WTC11 (cell line): ENCODE data around the gene CRYBA2. TPM values are rescaled to one million over a fixed set of nuclear protein-coding genes. Genes with fewer than 3 reads are reported as not detected.

Source experiments
- ATAC-seq: fragments of 200-7000 bp; cut with Tn5 transposase; 2 replicates; pipeline ENCODE4 v1.10.0; 2021; ENCODE audit warnings: mild to moderate bottlenecking, moderate library complexity
- CTCF ChIA-PET: fragments of 300-600 bp; sonication (Branson Sonifier 250); formaldehyde crosslinking; loops from one replicate; lab custom pipeline; 2021; ENCODE audit warnings: antibody characterized with exemption; lab: Charles Lee
- POLR2A ChIA-PET: fragments of 350-600 bp; sonication (Branson Sonifier 250); formaldehyde crosslinking; loops from one replicate; lab custom pipeline; 2021; ENCODE audit warnings: antibody characterized with exemption; lab: Charles Lee
- DNase-seq: peaks from one replicate; pipeline ENCODE4 v3.0.0; 2021; ENCODE audit warnings: low spot score
- H3K27ac Mint-ChIP-seq: 2 replicates; pipeline ENCODE4 v1.8.0; 2021; ENCODE audit warnings: mixed read lengths
- H3K27me3 Mint-ChIP-seq: 2 replicates; pipeline ENCODE4 v1.8.0; 2021; ENCODE audit warnings: low read depth, mild to moderate bottlenecking, moderate library complexity, mixed read lengths
- H3K36me3 Mint-ChIP-seq: 2 replicates; pipeline ENCODE4 v1.8.0; 2021; ENCODE audit warnings: mixed read lengths
- H3K4me1 Mint-ChIP-seq: 2 replicates; pipeline ENCODE4 v1.8.0; 2022; ENCODE audit warnings: mixed read lengths
- H3K4me3 Mint-ChIP-seq: 2 replicates; pipeline ENCODE4 v1.8.0; 2021; ENCODE audit warnings: mild to moderate bottlenecking, moderate library complexity, mixed read lengths
- H3K9me3 Mint-ChIP-seq: 2 replicates; pipeline ENCODE4 v1.8.0; 2021; ENCODE audit warnings: mixed read lengths
- ELF4 ChIP-seq: sonication (generic); formaldehyde crosslinking; IDR thresholded peaks from 2 replicates; pipeline ENCODE4 v1.8.1; 2022; ENCODE audit warnings: low read depth, mild to moderate bottlenecking, moderate library complexity, missing genetic modification reagents
- GRHL2 ChIP-seq: fragments of 250-450 bp; sonication (Bioruptor Pico); IDR thresholded peaks from 2 replicates; pipeline ENCODE4 v1.8.0; 2022; ENCODE audit warnings: mild to moderate bottlenecking, moderate library complexity; ENCODE audit not compliant: insufficient replicate concordance, severe bottlenecking
- MXD4 ChIP-seq: fragments of 250-450 bp; sonication (Bioruptor Pico); IDR thresholded peaks from 2 replicates; pipeline ENCODE4 v1.8.0; 2021; ENCODE audit warnings: mild to moderate bottlenecking, moderate library complexity, borderline replicate concordance
- NR2C2 ChIP-seq: sonication (generic); formaldehyde crosslinking; IDR thresholded peaks from 2 replicates; pipeline ENCODE4 v1.8.0; 2022; ENCODE audit warnings: mild to moderate bottlenecking, missing genetic modification reagents
- NR3C1 ChIP-seq: sonication (generic); formaldehyde crosslinking; conservative IDR thresholded peaks from 2 replicates; pipeline ENCODE4 v1.8.1; 2023; ENCODE audit warnings: low read depth, mild to moderate bottlenecking, missing genetic modification reagents
- RELA ChIP-seq: sonication (generic); formaldehyde crosslinking; IDR thresholded peaks from 2 replicates; pipeline ENCODE4 v1.8.1; 2022; ENCODE audit warnings: missing genetic modification reagents, mild to moderate bottlenecking, borderline replicate concordance
- TCF7 ChIP-seq: sonication (generic); formaldehyde crosslinking; IDR thresholded peaks from 2 replicates; pipeline ENCODE4 v1.8.0; 2022; ENCODE audit warnings: mild to moderate bottlenecking, low read depth, missing genetic modification reagents, moderate library complexity
- TEAD1 ChIP-seq: sonication (generic); formaldehyde crosslinking; IDR thresholded peaks from 2 replicates; pipeline ENCODE4 v1.8.0; 2022; ENCODE audit warnings: mild to moderate bottlenecking, missing genetic modification reagents
- ZNF121 ChIP-seq: sonication (generic); formaldehyde crosslinking; IDR thresholded peaks from 2 replicates; pipeline ENCODE4 v1.8.0; 2023; ENCODE audit warnings: missing genetic modification reagents
- ZNF219 ChIP-seq: sonication (generic); formaldehyde crosslinking; IDR thresholded peaks from 2 replicates; pipeline ENCODE4 v1.8.0; 2023; ENCODE audit warnings: missing genetic modification reagents, mild to moderate bottlenecking, borderline replicate concordance
- ZNF423 ChIP-seq: fragments of 250-450 bp; sonication (Bioruptor Pico); IDR thresholded peaks from 2 replicates; pipeline ENCODE4 v2.1.2; 2022; ENCODE audit warnings: mild to moderate bottlenecking, moderate library complexity
- total RNA-seq: library from RNA; stranded (reverse); gene quantifications from 3 replicates; pipeline ENCODE4 v1.2.3, GENCODE V29; 2021
- TF ChIP-seq, protein P1 (sequence below): sonication (generic); formaldehyde crosslinking; IDR thresholded peaks from 2 replicates; pipeline ENCODE4 v1.8.0; 2022; ENCODE audit warnings: missing genetic modification reagents
- TF ChIP-seq, protein P2 (sequence below): fragments of 250-450 bp; sonication (Bioruptor Pico); conservative IDR thresholded peaks from 2 replicates; pipeline ENCODE4 v1.9.0; 2021; ENCODE audit warnings: mild to moderate bottlenecking
- TF ChIP-seq, protein P3 (sequence below): sonication (generic); formaldehyde crosslinking; IDR thresholded peaks from 2 replicates; pipeline ENCODE4 v1.8.1; 2023; ENCODE audit warnings: mild to moderate bottlenecking, missing genetic modification reagents
- TF ChIP-seq, protein P4 (sequence below): sonication (generic); formaldehyde crosslinking; IDR thresholded peaks from 2 replicates; pipeline ENCODE4 v1.8.1; 2022; ENCODE audit warnings: low read depth, missing genetic modification reagents, borderline replicate concordance
- TF ChIP-seq, protein P5 (sequence below): fragments of 250-450 bp; sonication (Bioruptor Pico); IDR thresholded peaks from 2 replicates; pipeline ENCODE4 v1.9.0; 2021; ENCODE audit warnings: moderate library complexity, mild to moderate bottlenecking, inconsistent platforms, borderline replicate concordance
- TF ChIP-seq, protein P6 (sequence below): fragments of 250-450 bp; sonication (Bioruptor Pico); IDR thresholded peaks from 2 replicates; pipeline ENCODE4 v2.1.2; 2022; ENCODE audit warnings: mild to moderate bottlenecking, moderate library complexity

The CRYBA2 gene
- total RNA-seq, 1 experiment from 2014 or later = not detected

DNA sequence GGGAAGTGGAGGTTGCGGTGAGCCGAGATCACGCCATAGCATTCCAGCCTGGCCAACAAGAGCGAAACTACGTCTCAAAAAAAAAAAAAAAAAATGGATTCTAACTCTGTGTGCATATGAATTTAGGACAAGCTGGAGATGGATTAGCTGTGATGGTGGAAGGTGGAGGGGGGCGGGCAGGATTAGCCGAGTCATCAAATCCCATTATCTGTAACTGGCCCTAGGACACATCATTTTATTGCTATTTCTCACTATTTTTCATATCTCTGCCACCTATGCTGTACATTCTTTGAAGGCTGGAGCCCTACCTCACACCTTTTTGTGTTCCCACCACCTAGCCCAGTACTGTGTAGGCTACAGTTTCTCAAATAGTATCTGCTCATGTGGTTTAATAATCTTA is 41.1 kb downstream of the CRYBA2 start (continued):
- TF ChIP-seq, protein P1, sequence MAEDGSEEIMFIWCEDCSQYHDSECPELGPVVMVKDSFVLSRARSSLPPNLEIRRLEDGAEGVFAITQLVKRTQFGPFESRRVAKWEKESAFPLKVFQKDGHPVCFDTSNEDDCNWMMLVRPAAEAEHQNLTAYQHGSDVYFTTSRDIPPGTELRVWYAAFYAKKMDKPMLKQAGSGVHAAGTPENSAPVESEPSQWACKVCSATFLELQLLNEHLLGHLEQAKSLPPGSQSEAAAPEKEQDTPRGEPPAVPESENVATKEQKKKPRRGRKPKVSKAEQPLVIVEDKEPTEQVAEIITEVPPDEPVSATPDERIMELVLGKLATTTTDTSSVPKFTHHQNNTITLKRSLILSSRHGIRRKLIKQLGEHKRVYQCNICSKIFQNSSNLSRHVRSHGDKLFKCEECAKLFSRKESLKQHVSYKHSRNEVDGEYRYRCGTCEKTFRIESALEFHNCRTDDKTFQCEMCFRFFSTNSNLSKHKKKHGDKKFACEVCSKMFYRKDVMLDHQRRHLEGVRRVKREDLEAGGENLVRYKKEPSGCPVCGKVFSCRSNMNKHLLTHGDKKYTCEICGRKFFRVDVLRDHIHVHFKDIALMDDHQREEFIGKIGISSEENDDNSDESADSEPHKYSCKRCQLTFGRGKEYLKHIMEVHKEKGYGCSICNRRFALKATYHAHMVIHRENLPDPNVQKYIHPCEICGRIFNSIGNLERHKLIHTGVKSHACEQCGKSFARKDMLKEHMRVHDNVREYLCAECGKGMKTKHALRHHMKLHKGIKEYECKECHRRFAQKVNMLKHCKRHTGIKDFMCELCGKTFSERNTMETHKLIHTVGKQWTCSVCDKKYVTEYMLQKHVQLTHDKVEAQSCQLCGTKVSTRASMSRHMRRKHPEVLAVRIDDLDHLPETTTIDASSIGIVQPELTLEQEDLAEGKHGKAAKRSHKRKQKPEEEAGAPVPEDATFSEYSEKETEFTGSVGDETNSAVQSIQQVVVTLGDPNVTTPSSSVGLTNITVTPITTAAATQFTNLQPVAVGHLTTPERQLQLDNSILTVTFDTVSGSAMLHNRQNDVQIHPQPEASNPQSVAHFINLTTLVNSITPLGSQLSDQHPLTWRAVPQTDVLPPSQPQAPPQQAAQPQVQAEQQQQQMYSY (CRISPR knock-in tag) = no peak
- TF ChIP-seq MXD4 (CRISPR knock-in tag) = no peak
- TF ChIP-seq ZNF219 (CRISPR knock-in tag) = no peak
- TF ChIP-seq ELF4 (CRISPR knock-in tag) = no peak
- TF ChIP-seq, protein P2, sequence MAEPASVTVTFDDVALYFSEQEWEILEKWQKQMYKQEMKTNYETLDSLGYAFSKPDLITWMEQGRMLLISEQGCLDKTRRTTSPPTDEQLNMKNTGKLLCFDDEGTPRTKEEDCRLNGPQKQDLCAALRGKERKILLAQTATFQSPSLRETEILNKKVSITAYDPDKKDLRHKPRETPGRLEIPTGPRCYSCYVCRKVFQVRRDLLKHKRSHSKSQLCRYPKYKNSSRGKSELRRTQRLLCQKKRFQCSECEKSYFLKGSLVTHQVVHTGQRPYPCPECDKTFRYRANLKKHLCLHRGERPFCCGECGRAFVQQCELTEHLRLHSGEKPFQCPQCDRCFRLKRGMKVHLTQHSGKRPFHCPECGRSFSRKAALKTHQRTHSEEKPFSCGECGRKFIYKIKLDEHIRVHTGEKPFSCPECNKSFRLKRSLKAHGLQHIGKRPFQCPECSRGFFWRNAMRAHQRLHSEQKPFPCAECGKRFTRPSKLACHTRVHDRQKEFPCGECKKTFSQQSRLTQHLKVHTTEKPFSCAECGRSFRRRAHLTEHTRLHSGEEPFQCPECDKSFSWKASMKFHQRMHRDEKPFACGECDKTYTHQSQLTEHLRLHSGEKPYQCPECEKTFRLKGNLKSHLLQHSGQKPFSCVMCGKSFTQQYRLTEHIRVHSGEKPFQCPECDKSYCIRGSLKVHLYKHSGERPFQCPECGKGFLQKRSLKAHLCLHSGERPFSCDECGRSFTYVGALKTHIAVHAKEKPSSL (CRISPR knock-in tag) = no peak

DNA sequence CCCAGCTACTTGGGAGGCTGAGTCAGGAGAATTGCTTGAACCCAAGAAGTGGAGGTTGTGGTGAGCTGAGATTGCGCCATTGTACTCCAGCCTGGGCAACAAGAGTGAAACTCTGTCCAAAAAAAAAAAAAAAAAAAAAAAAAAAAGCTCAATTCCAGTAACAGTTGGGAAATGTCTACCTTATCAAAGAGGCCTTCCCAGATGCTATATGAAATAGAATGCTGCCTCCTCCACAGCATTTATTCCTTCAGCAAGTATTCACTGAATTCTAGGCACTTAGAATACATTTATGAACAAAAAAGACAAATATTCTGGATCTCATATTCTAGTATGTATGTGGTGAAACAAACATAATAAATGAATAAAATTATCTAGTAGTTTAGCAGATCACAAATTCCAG is 46.6 kb downstream of the CRYBA2 start:
- no peak overlapping the region for H3K4me3 Mint-ChIP-seq
- ATAC-seq (no peak), DNase-seq (no peak)
- H3K27ac Mint-ChIP-seq = no peak overlapping the region
- H3K27me3 Mint-ChIP-seq = peaks cover 44% of the 10 kb centered on the region
- POLR2A ChIA-PET = no interaction called here
- no peaks in the 10 kb centered on the region for H3K36me3 Mint-ChIP-seq
- no peaks in the 10 kb centered on the region for H3K4me1 Mint-ChIP-seq
- CTCF ChIA-PET = interaction anchor here (3.2 kb wide), 1 partner anchor 49 kb away, joined by 10 read pairs; no protein-coding TSS in a partner anchor
- TF ChIP-seq RELA (CRISPR knock-in tag) = no peak
- no peak for TF ChIP-seq TCF7 (CRISPR knock-in tag)
- TF ChIP-seq NR2C2 = no peak
- TF ChIP-seq, protein P3, sequence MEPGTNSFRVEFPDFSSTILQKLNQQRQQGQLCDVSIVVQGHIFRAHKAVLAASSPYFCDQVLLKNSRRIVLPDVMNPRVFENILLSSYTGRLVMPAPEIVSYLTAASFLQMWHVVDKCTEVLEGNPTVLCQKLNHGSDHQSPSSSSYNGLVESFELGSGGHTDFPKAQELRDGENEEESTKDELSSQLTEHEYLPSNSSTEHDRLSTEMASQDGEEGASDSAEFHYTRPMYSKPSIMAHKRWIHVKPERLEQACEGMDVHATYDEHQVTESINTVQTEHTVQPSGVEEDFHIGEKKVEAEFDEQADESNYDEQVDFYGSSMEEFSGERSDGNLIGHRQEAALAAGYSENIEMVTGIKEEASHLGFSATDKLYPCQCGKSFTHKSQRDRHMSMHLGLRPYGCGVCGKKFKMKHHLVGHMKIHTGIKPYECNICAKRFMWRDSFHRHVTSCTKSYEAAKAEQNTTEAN (CRISPR knock-in tag) = no peak
- TF ChIP-seq, protein P4, sequence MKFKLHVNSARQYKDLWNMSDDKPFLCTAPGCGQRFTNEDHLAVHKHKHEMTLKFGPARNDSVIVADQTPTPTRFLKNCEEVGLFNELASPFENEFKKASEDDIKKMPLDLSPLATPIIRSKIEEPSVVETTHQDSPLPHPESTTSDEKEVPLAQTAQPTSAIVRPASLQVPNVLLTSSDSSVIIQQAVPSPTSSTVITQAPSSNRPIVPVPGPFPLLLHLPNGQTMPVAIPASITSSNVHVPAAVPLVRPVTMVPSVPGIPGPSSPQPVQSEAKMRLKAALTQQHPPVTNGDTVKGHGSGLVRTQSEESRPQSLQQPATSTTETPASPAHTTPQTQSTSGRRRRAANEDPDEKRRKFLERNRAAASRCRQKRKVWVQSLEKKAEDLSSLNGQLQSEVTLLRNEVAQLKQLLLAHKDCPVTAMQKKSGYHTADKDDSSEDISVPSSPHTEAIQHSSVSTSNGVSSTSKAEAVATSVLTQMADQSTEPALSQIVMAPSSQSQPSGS (CRISPR knock-in tag) = no peak
- no peak for TF ChIP-seq ZNF121 (CRISPR knock-in tag)
- TF ChIP-seq, protein P5, sequence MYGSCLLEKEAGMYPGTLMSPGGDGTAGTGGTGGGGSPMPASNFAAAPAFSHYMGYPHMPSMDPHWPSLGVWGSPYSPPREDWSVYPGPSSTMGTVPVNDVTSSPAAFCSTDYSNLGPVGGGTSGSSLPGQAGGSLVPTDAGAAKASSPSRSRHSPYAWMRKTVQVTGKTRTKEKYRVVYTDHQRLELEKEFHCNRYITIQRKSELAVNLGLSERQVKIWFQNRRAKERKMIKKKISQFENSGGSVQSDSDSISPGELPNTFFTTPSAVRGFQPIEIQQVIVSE (CRISPR knock-in tag) = no peak
- no peak for TF ChIP-seq NR3C1
- TF ChIP-seq GRHL2 (CRISPR knock-in tag) = no peak
- TF ChIP-seq TEAD1 (CRISPR knock-in tag) = no peak
- TF ChIP-seq, protein P6, sequence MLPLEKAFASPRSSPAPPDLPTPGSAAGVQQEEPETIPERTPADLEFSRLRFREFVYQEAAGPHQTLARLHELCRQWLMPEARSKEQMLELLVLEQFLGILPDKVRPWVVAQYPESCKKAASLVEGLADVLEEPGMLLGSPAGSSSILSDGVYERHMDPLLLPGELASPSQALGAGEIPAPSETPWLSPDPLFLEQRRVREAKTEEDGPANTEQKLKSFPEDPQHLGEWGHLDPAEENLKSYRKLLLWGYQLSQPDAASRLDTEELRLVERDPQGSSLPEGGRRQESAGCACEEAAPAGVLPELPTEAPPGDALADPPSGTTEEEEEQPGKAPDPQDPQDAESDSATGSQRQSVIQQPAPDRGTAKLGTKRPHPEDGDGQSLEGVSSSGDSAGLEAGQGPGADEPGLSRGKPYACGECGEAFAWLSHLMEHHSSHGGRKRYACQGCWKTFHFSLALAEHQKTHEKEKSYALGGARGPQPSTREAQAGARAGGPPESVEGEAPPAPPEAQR (CRISPR knock-in tag) = no peak
- TF ChIP-seq ZNF423 (CRISPR knock-in tag) = no peak
- H3K9me3 Mint-ChIP-seq = peaks cover 2% of the 10 kb centered on the region; the same call in 1 of the 2 replicates
